Measurements from ENCODE around the gene TRIM42. TPM values are rescaled to one million over a fixed set of nuclear protein-coding genes. Genes with fewer than 3 reads are reported as not detected.

Gene TRIM42
- total RNA-seq, 1 experiment from 2014 or later, result not detected

DNA sequence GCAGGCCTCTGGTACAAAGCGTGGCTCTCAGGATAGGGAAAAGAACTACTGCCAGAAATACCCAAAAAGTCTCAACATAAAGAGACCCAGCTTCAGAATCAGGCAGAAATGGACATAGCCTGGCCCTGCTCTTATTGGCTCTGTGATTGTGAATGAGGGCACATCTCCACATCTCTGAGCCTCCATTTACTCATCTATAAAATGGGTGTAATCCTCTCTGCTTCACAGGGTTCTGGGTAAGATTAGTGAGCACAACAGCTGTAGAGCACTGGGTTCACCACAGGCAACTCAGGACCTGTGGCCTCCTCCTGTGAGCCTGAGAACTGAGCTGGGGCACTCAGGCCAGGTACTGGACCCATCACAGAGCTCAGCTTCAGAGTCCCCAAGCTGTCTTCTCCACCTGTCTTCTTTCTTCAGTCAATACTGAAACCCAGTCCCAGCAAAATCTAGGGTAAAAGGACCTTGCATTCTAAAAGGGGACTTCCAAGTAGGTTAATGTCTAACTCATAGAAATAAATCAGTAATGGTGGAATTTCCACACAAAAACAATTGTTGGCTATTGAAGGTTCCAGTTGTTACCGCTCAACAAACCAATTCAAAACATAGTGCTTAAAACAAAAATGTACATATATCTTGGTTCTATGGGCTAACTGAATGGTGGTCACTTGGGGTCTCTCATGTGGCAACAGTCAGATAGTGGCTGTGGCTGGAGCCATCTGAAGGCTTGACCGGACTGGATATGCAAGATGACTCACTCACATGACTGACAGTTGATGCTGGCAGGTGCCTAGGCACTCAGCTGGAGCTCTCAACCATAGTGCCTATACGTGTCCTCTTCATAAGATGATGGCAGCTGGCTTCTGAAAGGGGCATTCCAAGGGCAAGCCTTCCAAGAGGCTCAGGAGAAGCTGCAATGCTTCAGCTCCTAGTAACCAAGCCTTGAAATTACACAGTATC, 47.3 kb downstream of the TRIM42 start:
- no peaks in the 10 kb centered on the region for H3K9me3 ChIP-seq (replicated peaks)
- no peak for DNase-seq

GRCh38 chr3:140726066-140726465, 48.2 kb downstream of the TRIM42 start:
- DNase-seq, result no peak
- no peaks in the 10 kb centered on the region for H3K27me3 ChIP-seq
- no peaks in the 10 kb centered on the region for H3K4me1 ChIP-seq
- no peak overlapping the region for H3K4me3 ChIP-seq
- H3K9me3 ChIP-seq (replicated peaks), result no peaks in the 10 kb centered on the region
- no peak overlapping the region for H3K27ac ChIP-seq
- H3K36me3 ChIP-seq, result no peaks in the 10 kb centered on the region

More for the DNA sequence above, 47.3 kb downstream of the TRIM42 start:
- Histone ChIP-seq H3K4me1 (no peaks in the 10 kb centered on the region), H3K27me3 (no peaks in the 10 kb centered on the region), H3K27ac (no peak overlapping the region), H3K36me3 (no peaks in the 10 kb centered on the region), H3K4me3 (no peak overlapping the region)

DNA sequence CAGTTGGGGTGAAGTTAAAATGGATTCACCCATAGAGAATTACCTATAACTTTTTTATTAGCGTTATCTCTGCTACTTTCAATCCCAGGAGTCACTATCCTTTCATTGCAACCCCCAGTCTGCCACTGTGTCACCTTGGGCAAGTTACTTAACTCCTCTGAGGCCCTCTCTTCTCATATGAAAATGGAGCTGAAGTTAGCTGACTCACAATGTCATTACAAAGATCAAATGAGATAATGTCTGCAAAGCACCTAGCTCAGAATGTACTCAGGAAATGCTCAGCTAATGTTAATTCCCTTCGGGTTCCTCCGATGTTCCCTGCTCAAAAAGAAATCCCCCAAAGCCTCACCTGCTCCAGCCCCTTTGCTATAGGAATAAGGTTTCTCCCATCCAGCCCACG, 50.0 kb downstream of the TRIM42 start:
- H3K27me3 ChIP-seq, result no peaks in the 10 kb centered on the region
- H3K4me3 ChIP-seq, result no peak overlapping the region
- H3K36me3 ChIP-seq, result no peaks in the 10 kb centered on the region
- no peaks in the 10 kb centered on the region for H3K9me3 ChIP-seq (replicated peaks)
- H3K27ac ChIP-seq, result no peak overlapping the region
- no peaks in the 10 kb centered on the region for H3K4me1 ChIP-seq
- no peak for DNase-seq

DNA sequence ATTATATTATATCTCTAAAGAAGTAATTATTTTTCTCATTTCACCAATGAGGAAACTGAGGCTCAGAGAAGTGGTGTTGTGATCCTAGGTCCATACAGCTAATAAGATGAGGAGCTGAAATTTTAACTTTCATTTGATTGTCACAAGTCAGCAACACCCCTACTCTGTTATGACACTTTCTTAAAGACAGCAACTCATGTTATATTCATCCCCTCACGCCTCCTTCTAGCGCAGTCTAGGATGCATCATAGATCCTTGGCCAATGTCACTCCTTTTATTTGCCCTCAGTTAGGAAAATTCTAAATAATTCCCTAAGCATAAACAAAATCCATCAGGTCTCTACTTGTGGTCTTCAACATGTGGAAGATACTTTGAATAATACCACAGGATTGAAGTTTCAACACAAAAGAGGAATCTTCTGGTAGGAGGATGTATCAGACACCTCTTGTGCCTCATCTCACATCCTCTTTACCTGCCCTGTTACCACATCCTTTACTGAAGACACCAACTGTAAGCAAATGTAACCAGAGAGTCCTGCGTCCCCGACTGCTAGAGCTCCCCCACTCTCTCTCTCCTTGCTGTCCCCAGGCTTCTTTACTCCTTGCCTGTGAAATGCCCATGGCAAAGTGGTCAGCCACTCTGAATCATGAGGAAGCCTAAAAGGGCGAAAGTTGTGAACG, 53.7 kb downstream of the TRIM42 start:
- H3K27me3 ChIP-seq, result no peaks in the 10 kb centered on the region
- no peak overlapping the region for H3K4me3 ChIP-seq
- no peaks in the 10 kb centered on the region for H3K4me1 ChIP-seq

GRCh38 chr3:140733623-140734022, 55.8 kb downstream of the TRIM42 start:
- Histone ChIP-seq H3K4me1 (no peaks in the 10 kb centered on the region), H3K27me3 (no peaks in the 10 kb centered on the region), H3K9me3 (replicated peaks) (no peaks in the 10 kb centered on the region), H3K27ac (no peak overlapping the region), H3K36me3 (no peaks in the 10 kb centered on the region), H3K4me3 (no peak overlapping the region)
- DNase-seq, result no peak

More for the DNA sequence above, 53.7 kb downstream of the TRIM42 start:
- H3K36me3 ChIP-seq, result no peaks in the 10 kb centered on the region
- H3K9me3 ChIP-seq (replicated peaks), result no peaks in the 10 kb centered on the region
- no peak overlapping the region for H3K27ac ChIP-seq
- DNase-seq, result no peak

GRCh38 chr3:140736863-140737460, 59.1 kb downstream of the TRIM42 start:
- H3K4me3 ChIP-seq, result no peak overlapping the region
- no peaks in the 10 kb centered on the region for H3K9me3 ChIP-seq (replicated peaks)
- H3K27me3 ChIP-seq, result no peaks in the 10 kb centered on the region
- no peak overlapping the region for H3K27ac ChIP-seq
- no peaks in the 10 kb centered on the region for H3K36me3 ChIP-seq
- peak; percentile 36 to 68 for DNase-seq
- H3K4me1 ChIP-seq, result no peaks in the 10 kb centered on the region

GRCh38 chr3:140742116-140742515, 64.3 kb downstream of the TRIM42 start:
- DNase-seq, result no peak
- Histone ChIP-seq H3K36me3 (no peaks in the 10 kb centered on the region), H3K4me3 (no peak overlapping the region), H3K4me1 (no peaks in the 10 kb centered on the region), H3K9me3 (replicated peaks) (no peaks in the 10 kb centered on the region), H3K27ac (no peak overlapping the region), H3K27me3 (no peaks in the 10 kb centered on the region)

- Histone ChIP-seq H3K9me3 (replicated peaks) (no peaks in the 10 kb centered on the region), H3K4me1 (no peaks in the 10 kb centered on the region), H3K27ac (no peak overlapping the region), H3K36me3 (no peaks in the 10 kb centered on the region), H3K4me3 (no peak overlapping the region), H3K27me3 (no peaks in the 10 kb centered on the region)
- no peak for DNase-seq
Measured at GRCh38 chr3:140748171-140748570, 70.3 kb downstream of the TRIM42 start.

DNA sequence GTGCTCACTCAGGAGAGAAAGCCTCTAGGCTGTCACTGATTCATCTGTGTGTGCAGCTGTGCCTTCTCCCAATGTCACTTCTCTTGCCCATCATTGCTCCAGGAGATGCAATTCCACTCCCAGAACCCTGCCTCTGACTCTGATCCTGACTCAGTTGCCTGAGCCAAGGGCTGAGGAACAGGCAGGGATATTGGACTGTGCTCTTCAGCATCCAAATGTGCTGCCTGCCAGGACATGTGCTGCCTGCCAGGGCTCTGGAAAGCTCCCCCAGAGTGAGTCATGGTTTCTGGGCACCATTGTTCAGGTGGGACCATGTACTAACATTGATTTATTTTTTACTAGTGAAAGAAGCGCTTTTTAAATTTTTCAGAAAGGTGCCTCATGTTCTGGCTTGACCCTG, 71.0 kb downstream of the TRIM42 start:
- Histone ChIP-seq H3K27ac (no peak overlapping the region), H3K4me3 (no peak overlapping the region), H3K9me3 (replicated peaks) (no peaks in the 10 kb centered on the region), H3K36me3 (no peaks in the 10 kb centered on the region), H3K4me1 (no peaks in the 10 kb centered on the region), H3K27me3 (no peaks in the 10 kb centered on the region)
- no peak for DNase-seq

Measured in SJCRH30 (cell line).